Esophagus muscularis mucosa (tissue), 4 donors: ENCODE results near the gene CNNM4.

Source experiments
- EP300 ChIP-seq: sonication (generic); formaldehyde crosslinking; IDR thresholded peaks from one replicate; pipeline ENCODE4 v1.6.1; 2017; ENCODE audit warnings: antibody characterized with exemption
- POLR2A ChIP-seq: fragments of 450-650 bp; IDR thresholded peaks from one replicate; pipeline ENCODE4 v1.6.1; 2017; ENCODE audit warnings: antibody characterized with exemption, moderate library complexity, mild to moderate bottlenecking, low read depth
- POLR2AphosphoS5 ChIP-seq, 2 donors: sonication (generic); formaldehyde crosslinking; IDR thresholded peaks; one replicate each; pipeline ENCODE4 v1.6.1; 2017; ENCODE audit warnings: antibody characterized with exemption in 2 of 2
- TF ChIP-seq, protein P1 (sequence below), 3 experiments: fragments of 200-600 bp in 2 of 3; fragments of 450-650 bp in 1 of 3; sonication (generic) in 2 of 3; IDR thresholded peaks; one replicate each; pipeline ENCODE4 v1.5.1; 2017 to 2019; ENCODE audit warnings: antibody characterized with exemption in 3 of 3, mild to moderate bottlenecking in 2 of 3, moderate library complexity in 1 of 3

DNA sequence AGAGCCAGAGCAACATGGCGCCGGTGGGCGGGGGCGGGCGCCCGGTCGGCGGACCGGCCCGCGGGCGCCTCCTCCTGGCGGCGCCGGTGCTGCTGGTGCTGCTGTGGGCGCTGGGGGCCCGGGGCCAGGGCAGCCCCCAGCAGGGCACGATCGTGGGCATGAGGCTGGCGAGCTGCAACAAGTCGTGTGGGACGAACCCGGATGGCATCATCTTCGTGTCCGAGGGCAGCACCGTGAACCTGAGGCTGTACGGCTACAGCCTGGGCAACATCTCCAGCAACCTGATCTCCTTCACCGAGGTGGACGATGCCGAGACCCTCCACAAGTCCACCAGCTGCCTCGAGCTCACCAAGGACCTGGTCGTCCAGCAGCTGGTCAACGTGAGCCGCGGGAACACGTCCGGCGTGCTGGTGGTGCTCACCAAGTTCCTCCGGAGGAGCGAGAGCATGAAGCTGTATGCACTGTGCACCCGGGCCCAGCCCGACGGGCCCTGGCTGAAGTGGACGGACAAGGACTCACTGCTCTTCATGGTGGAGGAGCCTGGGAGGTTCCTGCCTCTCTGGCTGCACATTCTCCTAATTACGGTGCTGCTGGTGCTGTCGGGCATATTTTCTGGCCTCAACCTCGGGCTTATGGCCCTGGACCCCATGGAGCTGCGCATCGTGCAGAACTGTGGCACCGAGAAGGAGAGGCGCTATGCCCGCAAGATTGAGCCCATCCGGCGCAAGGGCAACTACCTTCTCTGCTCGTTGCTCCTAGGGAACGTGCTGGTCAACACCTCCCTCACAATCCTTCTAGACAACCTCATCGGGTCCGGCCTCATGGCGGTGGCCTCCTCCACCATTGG is 507 bp downstream of the CNNM4 start:
- TF ChIP-seq, protein P1, sequence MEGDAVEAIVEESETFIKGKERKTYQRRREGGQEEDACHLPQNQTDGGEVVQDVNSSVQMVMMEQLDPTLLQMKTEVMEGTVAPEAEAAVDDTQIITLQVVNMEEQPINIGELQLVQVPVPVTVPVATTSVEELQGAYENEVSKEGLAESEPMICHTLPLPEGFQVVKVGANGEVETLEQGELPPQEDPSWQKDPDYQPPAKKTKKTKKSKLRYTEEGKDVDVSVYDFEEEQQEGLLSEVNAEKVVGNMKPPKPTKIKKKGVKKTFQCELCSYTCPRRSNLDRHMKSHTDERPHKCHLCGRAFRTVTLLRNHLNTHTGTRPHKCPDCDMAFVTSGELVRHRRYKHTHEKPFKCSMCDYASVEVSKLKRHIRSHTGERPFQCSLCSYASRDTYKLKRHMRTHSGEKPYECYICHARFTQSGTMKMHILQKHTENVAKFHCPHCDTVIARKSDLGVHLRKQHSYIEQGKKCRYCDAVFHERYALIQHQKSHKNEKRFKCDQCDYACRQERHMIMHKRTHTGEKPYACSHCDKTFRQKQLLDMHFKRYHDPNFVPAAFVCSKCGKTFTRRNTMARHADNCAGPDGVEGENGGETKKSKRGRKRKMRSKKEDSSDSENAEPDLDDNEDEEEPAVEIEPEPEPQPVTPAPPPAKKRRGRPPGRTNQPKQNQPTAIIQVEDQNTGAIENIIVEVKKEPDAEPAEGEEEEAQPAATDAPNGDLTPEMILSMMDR (IDR thresholded peaks at IDR 0.05) = peak; percentile 54 to 64 (median 64)
- TF ChIP-seq EP300 (no peak), POLR2A (no peak), POLR2AphosphoS5 (IDR thresholded peaks at IDR 0.05) (no peak)
